ENCODE data around the gene CYGB. TPM values are rescaled to one million over a fixed set of nuclear protein-coding genes. Genes with fewer than 3 reads are reported as not detected.
A peak's percentile ranks its signal among the peaks of the same experiment; 100 is the strongest.

The CYGB gene
- total and polyA plus RNA-seq, 10 of the 15 experiments (the other 5 are each of a cell fraction or from before 2014, with no cell fraction given): 0.34 TPM; not detected in 9

- TF ChIP-seq KDM1A (IDR thresholded peaks at IDR 0.05; ENCODE audit: borderline replicate concordance) (no peak), FOS (IDR thresholded peaks at IDR 0.05; ENCODE audit: borderline replicate concordance, extremely low read depth, insufficient read length) (no peak), REST (IDR thresholded peaks at IDR 0.05; ENCODE audit: low read depth, low read length) (no peak), RBBP5 (conservative IDR thresholded peaks at IDR 0.05) (no peak), CHD1 (IDR thresholded peaks at IDR 0.05; ENCODE audit: low read depth, low read length) (0 out of 2 replicates have a peak, but pooled peaks have one; percentile 67), RAD21 (IDR thresholded peaks at IDR 0.05; ENCODE audit: insufficient read depth, low read depth, low read length) (no peak), CHD2 (IDR thresholded peaks at IDR 0.05; ENCODE audit: borderline replicate concordance, low read depth, low read length) (peak; percentile 100), BMI1 (IDR thresholded peaks at IDR 0.05; ENCODE audit: borderline replicate concordance) (no peak)
- TF ChIP-seq, protein P1, sequence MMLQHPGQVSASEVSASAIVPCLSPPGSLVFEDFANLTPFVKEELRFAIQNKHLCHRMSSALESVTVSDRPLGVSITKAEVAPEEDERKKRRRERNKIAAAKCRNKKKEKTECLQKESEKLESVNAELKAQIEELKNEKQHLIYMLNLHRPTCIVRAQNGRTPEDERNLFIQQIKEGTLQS (IDR thresholded peaks at IDR 0.05; ENCODE audit: borderline replicate concordance, extremely low read depth, low read depth, low read length): no peak
- TF ChIP-seq, protein P2, sequence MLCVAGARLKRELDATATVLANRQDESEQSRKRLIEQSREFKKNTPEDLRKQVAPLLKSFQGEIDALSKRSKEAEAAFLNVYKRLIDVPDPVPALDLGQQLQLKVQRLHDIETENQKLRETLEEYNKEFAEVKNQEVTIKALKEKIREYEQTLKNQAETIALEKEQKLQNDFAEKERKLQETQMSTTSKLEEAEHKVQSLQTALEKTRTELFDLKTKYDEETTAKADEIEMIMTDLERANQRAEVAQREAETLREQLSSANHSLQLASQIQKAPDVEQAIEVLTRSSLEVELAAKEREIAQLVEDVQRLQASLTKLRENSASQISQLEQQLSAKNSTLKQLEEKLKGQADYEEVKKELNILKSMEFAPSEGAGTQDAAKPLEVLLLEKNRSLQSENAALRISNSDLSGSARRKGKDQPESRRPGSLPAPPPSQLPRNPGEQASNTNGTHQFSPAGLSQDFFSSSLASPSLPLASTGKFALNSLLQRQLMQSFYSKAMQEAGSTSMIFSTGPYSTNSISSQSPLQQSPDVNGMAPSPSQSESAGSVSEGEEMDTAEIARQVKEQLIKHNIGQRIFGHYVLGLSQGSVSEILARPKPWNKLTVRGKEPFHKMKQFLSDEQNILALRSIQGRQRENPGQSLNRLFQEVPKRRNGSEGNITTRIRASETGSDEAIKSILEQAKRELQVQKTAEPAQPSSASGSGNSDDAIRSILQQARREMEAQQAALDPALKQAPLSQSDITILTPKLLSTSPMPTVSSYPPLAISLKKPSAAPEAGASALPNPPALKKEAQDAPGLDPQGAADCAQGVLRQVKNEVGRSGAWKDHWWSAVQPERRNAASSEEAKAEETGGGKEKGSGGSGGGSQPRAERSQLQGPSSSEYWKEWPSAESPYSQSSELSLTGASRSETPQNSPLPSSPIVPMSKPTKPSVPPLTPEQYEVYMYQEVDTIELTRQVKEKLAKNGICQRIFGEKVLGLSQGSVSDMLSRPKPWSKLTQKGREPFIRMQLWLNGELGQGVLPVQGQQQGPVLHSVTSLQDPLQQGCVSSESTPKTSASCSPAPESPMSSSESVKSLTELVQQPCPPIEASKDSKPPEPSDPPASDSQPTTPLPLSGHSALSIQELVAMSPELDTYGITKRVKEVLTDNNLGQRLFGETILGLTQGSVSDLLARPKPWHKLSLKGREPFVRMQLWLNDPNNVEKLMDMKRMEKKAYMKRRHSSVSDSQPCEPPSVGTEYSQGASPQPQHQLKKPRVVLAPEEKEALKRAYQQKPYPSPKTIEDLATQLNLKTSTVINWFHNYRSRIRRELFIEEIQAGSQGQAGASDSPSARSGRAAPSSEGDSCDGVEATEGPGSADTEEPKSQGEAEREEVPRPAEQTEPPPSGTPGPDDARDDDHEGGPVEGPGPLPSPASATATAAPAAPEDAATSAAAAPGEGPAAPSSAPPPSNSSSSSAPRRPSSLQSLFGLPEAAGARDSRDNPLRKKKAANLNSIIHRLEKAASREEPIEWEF (IDR thresholded peaks at IDR 0.05; ENCODE audit: insufficient replicate concordance, low read depth, low read length): no peak
- TF ChIP-seq, protein P3, sequence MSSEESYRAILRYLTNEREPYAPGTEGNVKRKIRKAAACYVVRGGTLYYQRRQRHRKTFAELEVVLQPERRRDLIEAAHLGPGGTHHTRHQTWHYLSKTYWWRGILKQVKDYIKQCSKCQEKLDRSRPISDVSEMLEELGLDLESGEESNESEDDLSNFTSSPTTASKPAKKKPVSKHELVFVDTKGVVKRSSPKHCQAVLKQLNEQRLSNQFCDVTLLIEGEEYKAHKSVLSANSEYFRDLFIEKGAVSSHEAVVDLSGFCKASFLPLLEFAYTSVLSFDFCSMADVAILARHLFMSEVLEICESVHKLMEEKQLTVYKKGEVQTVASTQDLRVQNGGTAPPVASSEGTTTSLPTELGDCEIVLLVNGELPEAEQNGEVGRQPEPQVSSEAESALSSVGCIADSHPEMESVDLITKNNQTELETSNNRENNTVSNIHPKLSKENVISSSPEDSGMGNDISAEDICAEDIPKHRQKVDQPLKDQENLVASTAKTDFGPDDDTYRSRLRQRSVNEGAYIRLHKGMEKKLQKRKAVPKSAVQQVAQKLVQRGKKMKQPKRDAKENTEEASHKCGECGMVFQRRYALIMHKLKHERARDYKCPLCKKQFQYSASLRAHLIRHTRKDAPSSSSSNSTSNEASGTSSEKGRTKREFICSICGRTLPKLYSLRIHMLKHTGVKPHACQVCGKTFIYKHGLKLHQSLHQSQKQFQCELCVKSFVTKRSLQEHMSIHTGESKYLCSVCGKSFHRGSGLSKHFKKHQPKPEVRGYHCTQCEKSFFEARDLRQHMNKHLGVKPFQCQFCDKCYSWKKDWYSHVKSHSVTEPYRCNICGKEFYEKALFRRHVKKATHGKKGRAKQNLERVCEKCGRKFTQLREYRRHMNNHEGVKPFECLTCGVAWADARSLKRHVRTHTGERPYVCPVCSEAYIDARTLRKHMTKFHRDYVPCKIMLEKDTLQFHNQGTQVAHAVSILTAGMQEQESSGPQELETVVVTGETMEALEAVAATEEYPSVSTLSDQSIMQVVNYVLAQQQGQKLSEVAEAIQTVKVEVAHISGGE (CRISPR knock-in tag; IDR thresholded peaks at IDR 0.05): no peak
Observed at GRCh38 chr17:76557368-76558197, 20.1 kb upstream of the CYGB start (continued).
